ENCODE results near the gene MAD1L1.

GRCh38 chr7:1787681-1788235, 445.0 kb downstream of the MAD1L1 start:
- TF ChIP-seq ZNF19 (tag by site-specific recombination; IDR thresholded peaks at IDR 0.05; ENCODE audit: low read depth) (no peak), CTCF (tag by site-specific recombination; IDR thresholded peaks at IDR 0.05) (no peak), SP2 (tag by site-specific recombination; IDR thresholded peaks at IDR 0.05) (no peak), GLIS2 (tag by site-specific recombination; IDR thresholded peaks at IDR 0.05) (no peak), REST (tag by site-specific recombination; IDR thresholded peaks at IDR 0.05) (no peak), ZNF548 (tag by site-specific recombination; IDR thresholded peaks at IDR 0.05) (no peak), ATF2 (tag by site-specific recombination; IDR thresholded peaks at IDR 0.05; ENCODE audit: low read depth) (no peak), ZSCAN5A (tag by site-specific recombination; IDR thresholded peaks at IDR 0.05) (no peak), KLF16 (tag by site-specific recombination; IDR thresholded peaks at IDR 0.05) (no peak), ZNF664 (tag by site-specific recombination; IDR thresholded peaks at IDR 0.05) (no peak)

Data from HEK293 (cell line).